Measurements from ENCODE around the gene DUSP5. TPM values are rescaled to one million over a fixed set of nuclear protein-coding genes. Genes with fewer than 3 reads are reported as not detected.

DUSP5 gene
- total RNA-seq, 1 donor, result 21.6 TPM

DNA sequence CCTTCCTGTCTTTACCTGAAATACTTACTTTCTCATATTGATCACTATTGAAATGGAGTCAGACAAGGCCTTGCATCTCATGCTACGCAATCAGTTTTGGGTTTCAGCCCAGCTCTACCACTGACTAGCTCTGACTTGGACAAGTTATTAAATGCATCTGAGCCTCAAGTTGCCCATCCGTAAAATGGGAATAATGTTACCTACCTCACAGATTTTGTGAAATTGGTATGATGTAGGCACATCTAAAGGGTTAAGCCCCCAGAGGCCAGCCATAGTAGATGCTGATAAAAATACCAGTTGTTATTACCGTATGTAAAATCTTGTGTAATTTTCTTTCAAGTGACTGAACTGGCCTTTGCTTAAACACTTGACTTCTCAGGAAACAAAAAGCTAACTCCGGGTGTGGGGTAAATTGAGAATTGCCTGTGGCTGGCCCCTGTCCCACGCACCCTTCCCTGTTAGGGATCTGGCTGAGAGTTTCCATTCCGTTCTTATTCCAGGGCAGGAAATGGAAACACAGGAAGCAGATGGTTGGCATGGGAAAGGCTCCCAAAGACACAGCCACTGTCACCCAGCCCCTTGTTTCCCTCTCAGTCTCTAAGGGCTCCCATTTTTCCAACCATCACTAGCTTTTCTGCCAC, 7.5 kb downstream of the DUSP5 start:
- no peak for DNase-seq (ENCODE audit: low read depth)
- no peak overlapping the region for H3K4me3 ChIP-seq (ENCODE audit: low read depth, low read length)
- TF ChIP-seq, protein P1, sequence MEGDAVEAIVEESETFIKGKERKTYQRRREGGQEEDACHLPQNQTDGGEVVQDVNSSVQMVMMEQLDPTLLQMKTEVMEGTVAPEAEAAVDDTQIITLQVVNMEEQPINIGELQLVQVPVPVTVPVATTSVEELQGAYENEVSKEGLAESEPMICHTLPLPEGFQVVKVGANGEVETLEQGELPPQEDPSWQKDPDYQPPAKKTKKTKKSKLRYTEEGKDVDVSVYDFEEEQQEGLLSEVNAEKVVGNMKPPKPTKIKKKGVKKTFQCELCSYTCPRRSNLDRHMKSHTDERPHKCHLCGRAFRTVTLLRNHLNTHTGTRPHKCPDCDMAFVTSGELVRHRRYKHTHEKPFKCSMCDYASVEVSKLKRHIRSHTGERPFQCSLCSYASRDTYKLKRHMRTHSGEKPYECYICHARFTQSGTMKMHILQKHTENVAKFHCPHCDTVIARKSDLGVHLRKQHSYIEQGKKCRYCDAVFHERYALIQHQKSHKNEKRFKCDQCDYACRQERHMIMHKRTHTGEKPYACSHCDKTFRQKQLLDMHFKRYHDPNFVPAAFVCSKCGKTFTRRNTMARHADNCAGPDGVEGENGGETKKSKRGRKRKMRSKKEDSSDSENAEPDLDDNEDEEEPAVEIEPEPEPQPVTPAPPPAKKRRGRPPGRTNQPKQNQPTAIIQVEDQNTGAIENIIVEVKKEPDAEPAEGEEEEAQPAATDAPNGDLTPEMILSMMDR (IDR thresholded peaks at IDR 0.05; ENCODE audit: insufficient read depth, low read length), result no peak

DNA sequence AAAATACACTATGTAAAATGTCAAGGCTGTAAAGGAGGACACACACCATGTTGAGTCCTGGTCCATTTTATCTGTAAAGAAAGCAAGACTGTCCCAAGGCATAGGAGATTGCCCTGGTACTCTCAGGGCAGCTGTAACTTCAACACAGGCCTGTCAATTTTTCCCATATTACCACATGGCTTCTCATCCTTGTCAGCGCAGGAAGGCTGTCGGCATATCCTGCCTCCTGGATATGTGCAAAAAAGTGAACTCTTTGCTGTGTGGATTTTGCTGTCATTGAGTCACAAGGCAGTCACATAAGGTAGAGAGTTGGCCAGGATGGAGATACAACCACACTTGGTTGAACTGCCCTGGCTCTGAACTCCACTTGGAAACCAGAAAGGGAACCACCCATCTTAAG, 8.7 kb downstream of the DUSP5 start:
- TF ChIP-seq, protein P1 (IDR thresholded peaks at IDR 0.05; ENCODE audit: insufficient read depth, low read length), result no peak
- no peak for DNase-seq (ENCODE audit: low read depth)
- no peak overlapping the region for H3K4me3 ChIP-seq (ENCODE audit: low read depth, low read length)

DNA sequence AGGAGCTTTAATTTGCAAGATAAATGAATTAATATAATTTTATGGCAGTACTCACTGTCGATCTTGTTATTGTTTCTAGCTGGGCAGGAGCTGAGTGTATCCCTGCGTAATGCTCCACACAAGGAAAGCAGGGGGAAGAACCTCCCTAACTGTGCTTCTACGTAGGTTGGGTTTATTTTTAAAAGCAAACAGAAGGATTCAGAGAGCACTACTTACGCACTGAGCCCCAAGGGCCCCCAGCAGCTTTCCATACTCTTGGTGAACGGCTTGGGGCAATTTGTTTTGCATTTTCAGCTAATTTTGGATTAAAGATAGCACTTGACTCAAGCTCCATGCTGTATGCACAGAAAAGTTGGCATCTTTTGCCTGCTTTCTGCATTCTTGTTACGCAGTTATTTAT, 9.6 kb downstream of the DUSP5 start:
- TF ChIP-seq, protein P1 (IDR thresholded peaks at IDR 0.05; ENCODE audit: insufficient read depth, low read length), result no peak
- DNase-seq (ENCODE audit: low read depth), result no peak
- no peak overlapping the region for H3K4me3 ChIP-seq (ENCODE audit: low read depth, low read length)

DNA sequence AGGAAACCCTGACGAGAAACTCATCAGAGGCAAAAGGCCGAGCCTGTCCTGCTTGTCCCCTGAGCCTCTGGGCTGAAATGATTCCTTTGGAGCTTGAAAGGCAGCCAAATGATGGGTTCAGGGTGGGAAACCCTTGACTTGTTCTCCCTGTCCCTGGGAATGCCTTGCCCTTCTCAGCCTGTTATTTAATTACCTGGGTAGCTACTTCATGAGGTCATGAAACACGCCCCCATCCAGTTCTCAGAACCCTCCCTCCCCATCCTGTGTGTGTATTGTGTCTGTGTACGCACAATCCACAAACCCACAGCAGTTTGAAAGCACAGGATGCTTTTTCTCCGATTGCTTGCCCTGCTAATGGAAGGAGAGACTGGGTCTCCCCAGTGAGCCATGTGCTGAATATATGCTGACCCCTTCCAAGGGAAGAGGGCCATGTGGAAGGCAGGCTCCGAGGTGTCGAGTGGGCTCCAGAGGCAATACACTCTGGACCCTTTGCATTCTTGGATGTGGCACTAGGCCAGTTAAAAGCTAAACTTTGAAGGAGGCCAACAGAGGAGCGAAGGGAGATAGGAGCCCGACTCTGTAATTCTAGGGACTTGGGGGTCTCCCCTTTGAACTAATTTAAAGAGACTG, 10.6 kb downstream of the DUSP5 start:
- no peak overlapping the region for H3K4me3 ChIP-seq (ENCODE audit: low read depth, low read length)
- TF ChIP-seq, protein P1 (IDR thresholded peaks at IDR 0.05; ENCODE audit: insufficient read depth, low read length), result no peak
- DNase-seq (ENCODE audit: low read depth), result no peak

DNA sequence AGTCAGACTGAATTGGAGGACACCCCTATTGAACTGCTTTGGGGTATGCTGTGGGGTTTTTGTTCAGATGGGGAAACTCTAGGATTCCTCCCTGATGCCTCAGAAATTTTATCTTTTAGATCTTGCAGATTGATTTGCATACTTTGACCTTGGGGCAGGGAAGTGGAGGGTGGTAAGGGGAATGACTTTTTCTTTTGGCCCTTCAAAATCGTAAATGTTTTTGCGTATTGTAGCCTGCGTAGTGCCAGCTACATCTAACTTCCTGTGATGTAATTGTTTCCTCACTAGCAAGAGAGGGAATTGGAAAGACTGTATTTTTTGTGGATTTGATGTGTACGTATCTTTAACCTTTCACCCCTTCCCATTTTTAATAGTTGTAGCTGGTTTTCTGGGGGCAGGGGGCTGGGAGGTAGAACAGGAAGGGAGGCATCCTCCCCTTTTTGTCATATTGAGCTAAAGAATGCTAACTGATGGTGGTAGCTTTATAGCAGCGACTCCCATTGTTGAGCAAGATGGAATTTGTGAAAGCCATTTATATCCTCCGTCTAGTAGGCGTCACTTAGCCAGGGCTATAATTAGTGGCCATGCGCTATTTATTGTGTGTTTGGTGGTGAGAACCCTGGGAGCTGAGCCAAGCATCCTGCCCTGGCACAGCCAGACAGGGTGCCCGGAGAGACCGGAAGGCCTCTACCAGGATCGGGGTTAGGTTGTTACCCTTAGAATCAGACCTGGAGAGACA, 11.3 kb downstream of the DUSP5 start:
- H3K4me3 ChIP-seq (ENCODE audit: low read depth, low read length), result no peak overlapping the region
- no peak for DNase-seq (ENCODE audit: low read depth)
- TF ChIP-seq, protein P1 (IDR thresholded peaks at IDR 0.05; ENCODE audit: insufficient read depth, low read length), result no peak

DNA sequence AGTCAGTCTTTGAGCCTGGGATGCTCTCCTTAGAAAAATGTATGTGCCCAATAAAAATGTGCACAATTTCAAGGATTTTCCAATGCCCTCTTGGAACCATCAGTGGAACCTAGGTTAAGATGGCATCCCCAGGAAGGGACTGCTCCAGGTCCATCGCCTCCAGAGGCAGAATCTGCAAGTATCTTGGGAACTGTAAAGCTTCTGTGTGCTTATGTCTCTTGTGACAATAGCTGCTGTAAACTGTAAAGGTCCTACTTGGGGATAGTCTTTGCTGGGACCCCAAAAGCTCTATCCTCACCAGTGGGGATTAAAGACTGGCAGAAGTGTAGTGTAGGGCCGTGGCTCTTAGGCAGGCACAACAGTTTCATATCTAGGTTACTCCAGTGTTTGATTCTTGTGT, 11.9 kb downstream of the DUSP5 start:
- TF ChIP-seq, protein P1 (IDR thresholded peaks at IDR 0.05; ENCODE audit: insufficient read depth, low read length), result no peak
- no peak overlapping the region for H3K4me3 ChIP-seq (ENCODE audit: low read depth, low read length)
- DNase-seq (ENCODE audit: low read depth), result no peak
